Adrenal gland (tissue), 5 donors: ENCODE measurements around the gene CBX7.

Experiments
- POLR2A ChIP-seq, 2 donors: fragments of 450-650 bp; IDR thresholded peaks; one replicate each; pipeline ENCODE4 v1.6.1; 2017; ENCODE audit warnings: antibody characterized with exemption in 2 of 2, mild to moderate bottlenecking in 2 of 2, moderate library complexity in 1 of 2
- TF ChIP-seq, protein P1 (sequence below), 6 experiments: fragments of 450-650 bp in 4 of 6; fragments of 200-600 bp in 2 of 6; sonication (generic) in 1 of 6; IDR thresholded peaks; 1 replicate in 5 of 6; 2 replicates in 1 of 6; pipeline versions ENCODE4 v1.5.1 to v1.8.0; 2016 to 2021; ENCODE audit warnings: antibody characterized with exemption in 6 of 6, mild to moderate bottlenecking in 2 of 6, moderate library complexity in 1 of 6
- donor health status: DM: no; HTN: no; CAD: no.

DNA sequence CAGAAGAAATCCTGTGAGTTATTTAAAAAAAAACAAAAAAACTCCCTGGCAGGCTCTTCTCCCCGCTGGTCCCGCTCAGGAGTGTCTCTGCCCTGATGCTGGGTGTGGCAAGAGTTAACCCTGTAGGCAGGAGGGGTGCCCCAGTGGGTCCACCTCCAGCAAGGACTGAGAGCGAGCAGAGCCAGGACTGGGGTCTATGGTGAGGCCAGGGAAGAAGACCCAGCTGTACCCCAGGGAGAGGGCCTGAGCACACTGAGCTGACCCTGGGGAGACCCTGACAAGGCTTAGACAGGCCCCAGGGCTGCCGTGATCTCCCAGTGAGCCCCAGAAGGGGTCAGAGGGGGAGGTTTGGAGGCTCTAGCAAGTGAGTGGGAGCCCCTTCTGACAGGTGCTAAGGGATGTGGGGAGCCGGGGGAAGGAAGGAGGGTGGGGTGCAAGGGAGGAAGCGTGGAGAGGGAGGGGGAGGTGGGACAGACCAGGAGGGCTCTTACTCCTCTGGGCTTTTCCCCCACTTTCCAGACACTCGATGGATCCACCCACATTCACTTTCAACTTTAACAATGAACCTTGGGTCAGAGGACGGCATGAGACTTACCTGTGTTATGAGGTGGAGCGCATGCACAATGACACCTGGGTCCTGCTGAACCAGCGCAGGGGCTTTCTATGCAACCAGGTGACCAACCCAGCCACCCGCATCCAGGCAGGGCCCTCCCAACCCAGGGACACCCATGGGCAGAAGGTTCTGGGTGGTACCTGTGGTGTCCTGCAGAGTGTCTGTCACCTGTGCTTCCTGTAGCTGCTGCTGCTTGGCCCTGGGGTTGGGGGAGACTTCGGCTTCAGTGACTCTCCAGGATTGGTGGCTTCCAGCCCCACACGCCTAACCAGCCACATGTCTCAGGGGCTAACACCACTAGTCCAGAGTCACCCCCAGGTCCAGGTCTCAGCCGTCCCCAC, 69.0 kb downstream of the CBX7 start:
- TF ChIP-seq POLR2A (IDR thresholded peaks at IDR 0.05): no peak
- TF ChIP-seq, protein P1, sequence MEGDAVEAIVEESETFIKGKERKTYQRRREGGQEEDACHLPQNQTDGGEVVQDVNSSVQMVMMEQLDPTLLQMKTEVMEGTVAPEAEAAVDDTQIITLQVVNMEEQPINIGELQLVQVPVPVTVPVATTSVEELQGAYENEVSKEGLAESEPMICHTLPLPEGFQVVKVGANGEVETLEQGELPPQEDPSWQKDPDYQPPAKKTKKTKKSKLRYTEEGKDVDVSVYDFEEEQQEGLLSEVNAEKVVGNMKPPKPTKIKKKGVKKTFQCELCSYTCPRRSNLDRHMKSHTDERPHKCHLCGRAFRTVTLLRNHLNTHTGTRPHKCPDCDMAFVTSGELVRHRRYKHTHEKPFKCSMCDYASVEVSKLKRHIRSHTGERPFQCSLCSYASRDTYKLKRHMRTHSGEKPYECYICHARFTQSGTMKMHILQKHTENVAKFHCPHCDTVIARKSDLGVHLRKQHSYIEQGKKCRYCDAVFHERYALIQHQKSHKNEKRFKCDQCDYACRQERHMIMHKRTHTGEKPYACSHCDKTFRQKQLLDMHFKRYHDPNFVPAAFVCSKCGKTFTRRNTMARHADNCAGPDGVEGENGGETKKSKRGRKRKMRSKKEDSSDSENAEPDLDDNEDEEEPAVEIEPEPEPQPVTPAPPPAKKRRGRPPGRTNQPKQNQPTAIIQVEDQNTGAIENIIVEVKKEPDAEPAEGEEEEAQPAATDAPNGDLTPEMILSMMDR (IDR thresholded peaks at IDR 0.05): no peak
